Keratinocyte (primary cell): ENCODE measurements around the gene ARHGAP28. TPM values are rescaled to one million over a fixed set of nuclear protein-coding genes. Genes with fewer than 3 reads are reported as not detected.

Experiments
- DNase-seq: peaks from one replicate; pipeline ENCODE4 v3.0.0-alpha.2; 2011; ENCODE audit warnings: low read depth, missing footprints, low spot score
- FAIRE-seq: peaks from 2 replicates; lab custom pipeline; 2011; peaks lifted over from hg19 to GRCh38; lab: Jason Lieb, UNC
- H2AFZ ChIP-seq: 2 replicates; pipeline ENCODE4 v1.6.0; 2012; ENCODE audit warnings: low read length, control low read depth, inconsistent platforms; ENCODE audit not compliant: control insufficient read depth
- H3K27ac ChIP-seq: 2 replicates; pipeline ENCODE4 v1.5.1; 2011; ENCODE audit warnings: low read length; ENCODE audit not compliant: control insufficient read depth, insufficient read depth
- H3K27me3 ChIP-seq: 3 replicates; pipeline ENCODE4 v1.6.0; 2011; ENCODE audit warnings: low read length; ENCODE audit not compliant: control insufficient read depth, insufficient read depth; ENCODE audit errors: extremely low read depth
- H3K36me3 ChIP-seq, 2 experiments: 2 replicates in 1 of 2; 3 replicates in 1 of 2; pipeline ENCODE4 v1.5.1; 2011; ENCODE audit warnings: low read length in 2 of 2, mild to moderate bottlenecking in 1 of 2; ENCODE audit not compliant: control insufficient read depth in 2 of 2, insufficient read depth in 2 of 2; ENCODE audit errors: extremely low read depth in 1 of 2
- H3K4me1 ChIP-seq: 3 replicates; pipeline ENCODE4 v1.5.1; 2011; ENCODE audit warnings: low read length; ENCODE audit not compliant: control insufficient read depth, insufficient read depth; ENCODE audit errors: extremely low read depth
- H3K4me2 ChIP-seq: 3 replicates; pipeline ENCODE4 v1.6.0; 2011; ENCODE audit warnings: low read depth, low read length; ENCODE audit not compliant: control insufficient read depth, insufficient read depth; ENCODE audit errors: extremely low read depth
- H3K4me3 ChIP-seq, 3 experiments: fragments of 200-600 bp in 1 of 3; sonication (generic) in 1 of 3; 2 replicates in 2 of 3; 3 replicates in 1 of 3; pipeline ENCODE4 v1.5.1; 2011 to 2016; ENCODE audit warnings: low read length in 3 of 3, mild to moderate bottlenecking in 3 of 3, control low read depth in 2 of 3, inconsistent platforms in 1 of 3, low read depth in 1 of 3, mixed read lengths in 1 of 3, mixed run types in 1 of 3, moderate library complexity in 1 of 3; ENCODE audit not compliant: control insufficient read depth in 2 of 3, insufficient read depth in 2 of 3; ENCODE audit errors: extremely low read depth in 1 of 3
- H3K79me2 ChIP-seq: 2 replicates; pipeline ENCODE4 v1.6.0; 2012; ENCODE audit warnings: low read length; ENCODE audit not compliant: control insufficient read depth, insufficient read depth
- H3K9ac ChIP-seq: 3 replicates; pipeline ENCODE4 v1.6.0; 2011; ENCODE audit warnings: low read length; ENCODE audit not compliant: control insufficient read depth, insufficient read depth; ENCODE audit errors: extremely low read depth
- H3K9me1 ChIP-seq: 3 replicates; pipeline ENCODE4 v1.6.0; 2011; ENCODE audit warnings: low read length; ENCODE audit not compliant: control insufficient read depth, insufficient read depth; ENCODE audit errors: extremely low read depth
- H3K9me3 ChIP-seq: 2 replicates; pipeline ENCODE4 v1.5.1; 2012; ENCODE audit warnings: low read depth, low read length; ENCODE audit not compliant: control insufficient read depth
- H4K20me1 ChIP-seq: 3 replicates; pipeline ENCODE4 v1.6.0; 2011; ENCODE audit warnings: low read length; ENCODE audit not compliant: control insufficient read depth, insufficient read depth; ENCODE audit errors: extremely low read depth
- EZH2 ChIP-seq: IDR thresholded peaks from one replicate; pipeline ENCODE4 v1.6.1; 2012; ENCODE audit warnings: inconsistent platforms, mild to moderate bottlenecking, low read length, moderate library complexity
- dilution Hi-C: fragments of 300-500 bp; cut with MboI; formaldehyde crosslinking; loops from one replicate; pipeline ENCODE4 v1.7.0; 2020; ENCODE audit warnings: low sequenced_read_pairs; ENCODE audit not compliant: extremely low pct_ligation_motif_present
- polyA plus RNA-seq, 5 experiments: library from polyadenylated mRNA; depleted of rRNA in 3 of 5; stranded (reverse) in 3 of 5; stranded (forward) in 1 of 5; unstranded in 1 of 5; fragments of >200 nt; gene quantifications; 1 replicate in 1 of 5; 2 replicates in 3 of 5; 3 replicates in 1 of 5; pipeline versions ENCODE4 v1.2.1 to v1.2.3, GENCODE V29; 2011 to 2012; ENCODE audit warnings: missing spikeins in 2 of 5, low read depth in 1 of 5, low replicate concordance in 1 of 5
- TF ChIP-seq, protein P1 (sequence below), 3 experiments: IDR thresholded peaks in 1 of 3; conservative IDR thresholded peaks in 1 of 3; optimal IDR thresholded peaks in 1 of 3; 2 replicates in 2 of 3; 3 replicates in 1 of 3; pipeline versions ENCODE3 to v1.5.1; 2011; ENCODE audit warnings: low read length in 3 of 3, mild to moderate bottlenecking in 3 of 3, moderate library complexity in 2 of 3, control low read depth in 1 of 3, inconsistent platforms in 1 of 3; ENCODE audit not compliant: insufficient read depth in 2 of 3; ENCODE audit errors: extremely low read depth in 1 of 3

Gene ARHGAP28
- polyA plus RNA-seq, 1 donor (not counting 4 experiments of a cell fraction or from before 2014, with no cell fraction given), result 0.43 TPM

DNA sequence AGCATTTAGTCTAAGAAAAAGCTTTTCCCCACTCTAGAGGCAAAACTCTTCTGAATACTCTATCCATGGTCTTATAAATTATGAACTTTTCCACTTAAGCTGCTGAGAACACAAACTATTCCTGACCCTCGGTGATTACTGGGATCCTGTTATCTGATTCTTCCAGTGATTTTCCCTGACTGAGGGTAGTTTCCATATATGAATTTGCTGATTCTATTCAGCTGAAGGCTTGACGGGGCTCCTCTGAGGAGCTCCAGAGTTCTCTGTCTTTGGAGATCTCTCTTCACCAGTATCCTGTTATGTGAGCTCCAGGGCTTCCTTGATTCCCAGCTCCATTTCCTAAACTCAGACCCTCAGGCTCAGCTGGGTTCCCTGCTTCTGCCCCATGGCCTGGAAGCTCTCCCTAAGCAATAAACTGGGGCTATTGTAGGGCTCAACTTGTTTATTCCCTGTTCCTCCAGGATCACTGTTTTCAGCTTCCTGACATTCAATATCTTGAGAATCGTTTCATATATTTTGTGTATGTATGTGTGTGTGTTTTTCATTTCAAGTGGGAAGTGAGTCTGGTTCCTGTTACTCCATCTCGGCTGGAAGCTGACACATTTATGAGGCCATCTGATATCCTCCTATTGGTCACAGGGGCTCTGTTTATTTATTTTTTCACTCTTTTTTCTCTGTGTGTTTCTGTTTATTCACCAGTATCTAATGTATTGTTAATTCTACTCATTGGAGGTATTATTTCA lies 78.2 kb downstream of the ARHGAP28 start:
- H3K27me3 ChIP-seq, result no peaks in the 10 kb centered on the region
- H3K27ac ChIP-seq, result no peak overlapping the region
- no peak for TF ChIP-seq EZH2
- TF ChIP-seq, protein P1, sequence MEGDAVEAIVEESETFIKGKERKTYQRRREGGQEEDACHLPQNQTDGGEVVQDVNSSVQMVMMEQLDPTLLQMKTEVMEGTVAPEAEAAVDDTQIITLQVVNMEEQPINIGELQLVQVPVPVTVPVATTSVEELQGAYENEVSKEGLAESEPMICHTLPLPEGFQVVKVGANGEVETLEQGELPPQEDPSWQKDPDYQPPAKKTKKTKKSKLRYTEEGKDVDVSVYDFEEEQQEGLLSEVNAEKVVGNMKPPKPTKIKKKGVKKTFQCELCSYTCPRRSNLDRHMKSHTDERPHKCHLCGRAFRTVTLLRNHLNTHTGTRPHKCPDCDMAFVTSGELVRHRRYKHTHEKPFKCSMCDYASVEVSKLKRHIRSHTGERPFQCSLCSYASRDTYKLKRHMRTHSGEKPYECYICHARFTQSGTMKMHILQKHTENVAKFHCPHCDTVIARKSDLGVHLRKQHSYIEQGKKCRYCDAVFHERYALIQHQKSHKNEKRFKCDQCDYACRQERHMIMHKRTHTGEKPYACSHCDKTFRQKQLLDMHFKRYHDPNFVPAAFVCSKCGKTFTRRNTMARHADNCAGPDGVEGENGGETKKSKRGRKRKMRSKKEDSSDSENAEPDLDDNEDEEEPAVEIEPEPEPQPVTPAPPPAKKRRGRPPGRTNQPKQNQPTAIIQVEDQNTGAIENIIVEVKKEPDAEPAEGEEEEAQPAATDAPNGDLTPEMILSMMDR (optimal IDR thresholded peaks at IDR 0.05 in 1 of 3, IDR thresholded peaks at IDR 0.05 in 1 of 3, conservative IDR thresholded peaks at IDR 0.05 in 1 of 3; ENCODE audit: extremely low read depth in 1 of 3, insufficient read depth in 2 of 3, low read length in 3 of 3), result no peak
- dilution Hi-C loops, result no loop called here
- H3K9me1 ChIP-seq, result no peaks in the 10 kb centered on the region
- H3K79me2 ChIP-seq, result no peaks in the 10 kb centered on the region
- DNase-seq (no peak), FAIRE-seq (no peak)
- no peaks in the 10 kb centered on the region for H3K4me1 ChIP-seq
- no peaks in the 10 kb centered on the region for H3K9me3 ChIP-seq
- no peak overlapping the region for H3K4me2 ChIP-seq
- no peak overlapping the region for H3K4me3 ChIP-seq
- no peaks in the 10 kb centered on the region for H4K20me1 ChIP-seq
- H3K36me3 ChIP-seq, result no peaks in the 10 kb centered on the region
- H3K9ac ChIP-seq, result no peak overlapping the region
- H2AFZ ChIP-seq, result no peak overlapping the region

DNA sequence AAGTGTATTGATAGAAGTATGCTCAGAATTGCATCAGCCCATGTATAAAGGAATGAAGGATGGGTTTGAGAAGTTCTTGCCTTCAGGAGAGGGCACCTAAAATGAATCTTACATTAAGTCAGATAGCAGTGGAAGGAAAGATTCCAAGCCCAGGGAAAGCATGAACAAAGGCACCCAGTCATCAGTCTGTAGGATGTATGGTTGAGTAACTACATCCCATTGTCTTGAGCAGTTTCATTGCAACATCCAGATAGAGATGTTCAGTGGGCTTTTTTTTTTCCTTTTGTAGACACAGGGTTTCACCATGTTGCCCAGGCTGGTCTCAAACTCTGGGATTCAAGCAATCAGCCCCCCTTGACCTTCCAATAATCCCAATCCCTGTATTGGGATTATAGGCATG lies 80.7 kb downstream of the ARHGAP28 start:
- H3K4me1 ChIP-seq, result no peaks in the 10 kb centered on the region
- H3K36me3 ChIP-seq, result no peaks in the 10 kb centered on the region
- no peak overlapping the region for H3K4me2 ChIP-seq
- no peak overlapping the region for H3K9ac ChIP-seq
- H3K27ac ChIP-seq, result no peak overlapping the region
- H3K9me3 ChIP-seq, result no peaks in the 10 kb centered on the region
- dilution Hi-C loops, result no loop called here
- no peak for TF ChIP-seq EZH2
- TF ChIP-seq, protein P1 (optimal IDR thresholded peaks at IDR 0.05 in 1 of 3, IDR thresholded peaks at IDR 0.05 in 1 of 3, conservative IDR thresholded peaks at IDR 0.05 in 1 of 3; ENCODE audit: extremely low read depth in 1 of 3, insufficient read depth in 2 of 3, low read length in 3 of 3), result no peak
- no peak for DNase-seq
- no peaks in the 10 kb centered on the region for H4K20me1 ChIP-seq
- H3K79me2 ChIP-seq, result no peaks in the 10 kb centered on the region
- H2AFZ ChIP-seq, result no peak overlapping the region
- peaks cover 2% of the 10 kb centered on the region for H3K27me3 ChIP-seq
- H3K4me3 ChIP-seq, result no peak overlapping the region
- FAIRE-seq, result no peak
- no peaks in the 10 kb centered on the region for H3K9me1 ChIP-seq
